Small intestine (tissue), 7 donors: ENCODE results near the gene CACFD1. TPM values are rescaled to one million over a fixed set of nuclear protein-coding genes. Genes with fewer than 3 reads are reported as not detected.
A peak's percentile ranks its signal among the peaks of the same experiment; 100 is the strongest.

Experiments used
- DNase-seq, 2 donors: peaks; one replicate each; pipeline versions ENCODE4 v3.0.0 to v3.0.0-alpha.2; 2013
- FAIRE-seq: peaks from 2 replicates; lab custom pipeline; 2012; peaks lifted over from hg19 to GRCh38; lab: Jason Lieb, UNC
- H3K27ac ChIP-seq, 3 donors: one replicate each; pipeline ENCODE4 v1.5.1; 2013; ENCODE audit warnings: low read length in 2 of 3, mild to moderate bottlenecking in 2 of 3, control low read depth in 1 of 3, inconsistent platforms in 1 of 3, low read depth in 1 of 3, moderate library complexity in 1 of 3
- H3K27me3 ChIP-seq, 3 donors: one replicate each; pipeline ENCODE4 v1.6.1; 2013; ENCODE audit warnings: low read length in 3 of 3, inconsistent platforms in 1 of 3; ENCODE audit not compliant: control insufficient read depth in 3 of 3, insufficient read depth in 3 of 3
- H3K36me3 ChIP-seq, 3 donors: one replicate each; pipeline ENCODE4 v1.6.1; 2013; ENCODE audit warnings: low read length in 3 of 3, inconsistent platforms in 1 of 3, low read depth in 1 of 3, mild to moderate bottlenecking in 1 of 3, moderate library complexity in 1 of 3; ENCODE audit not compliant: control insufficient read depth in 3 of 3, insufficient read depth in 2 of 3
- H3K4me1 ChIP-seq, 3 donors: one replicate each; pipeline ENCODE4 v1.6.1; 2013; ENCODE audit warnings: low read length in 2 of 3, inconsistent platforms in 1 of 3, low read depth in 1 of 3, mild to moderate bottlenecking in 1 of 3, moderate library complexity in 1 of 3; ENCODE audit not compliant: control insufficient read depth in 3 of 3, insufficient read depth in 2 of 3
- H3K4me3 ChIP-seq, 3 donors: one replicate each; pipeline ENCODE4 v1.5.1; 2013; ENCODE audit warnings: low read length in 3 of 3, control low read depth in 1 of 3, inconsistent platforms in 1 of 3, low read depth in 1 of 3, mild to moderate bottlenecking in 1 of 3, moderate library complexity in 1 of 3
- H3K9me3 ChIP-seq, 2 donors: one replicate each; pipeline ENCODE4 v1.6.1; 2013; ENCODE audit warnings: low read depth in 1 of 2, low read length in 1 of 2; ENCODE audit not compliant: control insufficient read depth in 2 of 2, insufficient read depth in 1 of 2
- WGBS, 3 donors: extraction: QIAGEN DNeasy Blood & Tissue Kit; methylation state at CpG; one replicate each; pipeline ENCODE4 v1.1.7; 2013; 5-methylcytosine and 5-hydroxymethylcytosine counted together
- polyA plus RNA-seq, 4 donors: library from polyadenylated mRNA; stranded (reverse) in 3 of 4; unstranded in 1 of 4; fragments of 200-250 nt in 3 of 4; fragments of 120-200 nt in 1 of 4; gene quantifications; one replicate each; pipeline versions ENCODE4 v1.2.1 to v1.2.3, GENCODE V29; 2013
- donor health status: healthy with polysubstance abuse.
- donor health status: control.
- donor health status: control.
- donor health status: Bipolar disorder and iron deficiency.
- donor health status: healthy.

The CACFD1 gene
- polyA plus RNA-seq, 4 donors = 27.0 to 31.4 (median 29.5) TPM

- H3K4me1 ChIP-seq = peaks cover 0 to 18% (median 0%) of the 10 kb centered on the region in 3 donors
- no peaks in the 10 kb centered on the region for H3K9me3 ChIP-seq
- FAIRE-seq (no peak), DNase-seq (peak in 1 of 2 donors; percentile 21)
- no peak overlapping the region for H3K4me3 ChIP-seq
- 86 to 90% (median 87%) methylated on average over 22 of the region's 22 CpGs for WGBS, 3 donors
- H3K27ac ChIP-seq = no peak overlapping the region
- no peaks in the 10 kb centered on the region for H3K27me3 ChIP-seq
- peaks cover 0 to 55% (median 0%) of the 10 kb centered on the region in 3 donors for H3K36me3 ChIP-seq
Observed at GRCh38 chr9:133463234-133463863, 3.6 kb downstream of the CACFD1 start.

- H3K27ac ChIP-seq = no peak overlapping the region
- peaks cover 0 to 61% (median 0%) of the 10 kb centered on the region in 3 donors for H3K36me3 ChIP-seq
- H3K4me1 ChIP-seq = peaks cover 0 to 17% (median 0%) of the 10 kb centered on the region in 3 donors
- FAIRE-seq (no peak), DNase-seq (no peak)
- no peak overlapping the region for H3K4me3 ChIP-seq
- 84 to 88% (median 88%) methylated on average over 24 of the region's 24 CpGs for WGBS, 3 donors
- H3K9me3 ChIP-seq = no peaks in the 10 kb centered on the region
- no peaks in the 10 kb centered on the region for H3K27me3 ChIP-seq
Observed at GRCh38 chr9:133463864-133464615, 4.3 kb downstream of the CACFD1 start.

GRCh38 chr9:133464638-133465037 is 4.9 kb downstream of the CACFD1 start:
- peaks cover 0 to 67% (median 0%) of the 10 kb centered on the region in 3 donors for H3K36me3 ChIP-seq
- H3K4me3 ChIP-seq = no peak overlapping the region
- DNase-seq = no peak
- H3K9me3 ChIP-seq = no peaks in the 10 kb centered on the region
- peaks cover 0 to 14% (median 0%) of the 10 kb centered on the region in 3 donors for H3K4me1 ChIP-seq
- H3K27me3 ChIP-seq = no peaks in the 10 kb centered on the region
- no peak for FAIRE-seq
- 90 to 93% (median 92%) methylated on average over 10 of the region's 10 CpGs for WGBS, 3 donors
- H3K27ac ChIP-seq = no peak overlapping the region

GRCh38 chr9:133465984-133466383 is 6.2 kb downstream of the CACFD1 start:
- Histone ChIP-seq H3K4me3 (no peak overlapping the region), H3K9me3 (no peaks in the 10 kb centered on the region), H3K4me1 (peaks cover 0 to 9% (median 0%) of the 10 kb centered on the region in 3 donors), H3K27ac (no peak overlapping the region), H3K27me3 (no peaks in the 10 kb centered on the region), H3K36me3 (peaks cover 0 to 72% (median 0%) of the 10 kb centered on the region in 3 donors)
- FAIRE-seq (no peak), DNase-seq (no peak)
- 83 to 88% (median 84%) methylated on average over 6 of the region's 6 CpGs for WGBS, 3 donors

GRCh38 chr9:133467101-133467500 is 7.3 kb downstream of the CACFD1 start:
- H3K27ac ChIP-seq = no peak overlapping the region
- H3K9me3 ChIP-seq = no peaks in the 10 kb centered on the region
- H3K36me3 ChIP-seq = peaks cover 0 to 66% (median 0%) of the 10 kb centered on the region in 3 donors
- H3K27me3 ChIP-seq = no peaks in the 10 kb centered on the region
- DNase-seq (no peak), FAIRE-seq (no peak)
- H3K4me3 ChIP-seq = no peak overlapping the region
- no peaks in the 10 kb centered on the region for H3K4me1 ChIP-seq
- WGBS, 3 donors = 89 to 92% (median 90%) methylated on average over 10 of the region's 10 CpGs

- DNase-seq (no peak), FAIRE-seq (no peak)
- WGBS, 3 donors = 86 to 95% (median 93%) methylated on average over 7 to 11 of the region's 11 CpGs
- no peaks in the 10 kb centered on the region for H3K4me1 ChIP-seq
- H3K4me3 ChIP-seq = no peak overlapping the region
- H3K9me3 ChIP-seq = no peaks in the 10 kb centered on the region
- H3K27ac ChIP-seq = no peak overlapping the region
- no peaks in the 10 kb centered on the region for H3K27me3 ChIP-seq
- peaks cover 0 to 54% (median 0%) of the 10 kb centered on the region in 3 donors for H3K36me3 ChIP-seq
Observed at GRCh38 chr9:133468374-133468773, 8.6 kb downstream of the CACFD1 start.

- 79 to 85% (median 81%) methylated on average over 5 to 6 of the region's 6 CpGs for WGBS, 3 donors
- DNase-seq (no peak), FAIRE-seq (no peak)
- H3K9me3 ChIP-seq = no peaks in the 10 kb centered on the region
- H3K4me1 ChIP-seq = no peaks in the 10 kb centered on the region
- no peaks in the 10 kb centered on the region for H3K27me3 ChIP-seq
- no peak overlapping the region for H3K4me3 ChIP-seq
- no peak overlapping the region for H3K27ac ChIP-seq
- peaks cover 0 to 49% (median 0%) of the 10 kb centered on the region in 3 donors for H3K36me3 ChIP-seq
Observed at GRCh38 chr9:133468777-133469421, 9.1 kb downstream of the CACFD1 start.

- Histone ChIP-seq H3K9me3 (no peaks in the 10 kb centered on the region), H3K36me3 (peaks cover 0 to 33% (median 0%) of the 10 kb centered on the region in 3 donors), H3K27ac (no peak overlapping the region), H3K27me3 (no peaks in the 10 kb centered on the region), H3K4me3 (no peak overlapping the region), H3K4me1 (no peaks in the 10 kb centered on the region)
- DNase-seq = no peak
- 54 to 73% (median 60%) methylated on average over 15 to 16 of the region's 16 CpGs for WGBS, 3 donors
- no peak for FAIRE-seq
Observed at GRCh38 chr9:133470427-133470924, 10.7 kb downstream of the CACFD1 start.
